GM06990 (cell line): Measurements from ENCODE around the gene GFOD1.

Experiments
- DNase-seq: peaks from one replicate; pipeline ENCODE4 v3.0.0-alpha.2; 2011; ENCODE audit not compliant: insufficient read length; ENCODE audit errors: extremely low read depth
- H3K27me3 ChIP-seq: replicated peaks from 2 replicates; pipeline ENCODE4 v1.6.0; 2011; ENCODE audit warnings: low read length; ENCODE audit not compliant: control insufficient read depth, insufficient read depth
- H3K36me3 ChIP-seq: 2 replicates; pipeline ENCODE4 v1.5.1; 2011; ENCODE audit warnings: low read length; ENCODE audit not compliant: control insufficient read depth, insufficient read depth
- H3K4me3 ChIP-seq: replicated peaks from 2 replicates; pipeline ENCODE4 v1.5.1; 2011; ENCODE audit warnings: low read depth, mild to moderate bottlenecking, control low read depth, low read length
- CTCF ChIP-seq: IDR thresholded peaks from 2 replicates; pipeline ENCODE4 v1.5.1; 2011; ENCODE audit warnings: low read length, control low read depth, mild to moderate bottlenecking, inconsistent platforms; ENCODE audit not compliant: insufficient read depth, poor library complexity, severe bottlenecking

Gene GFOD1

GRCh38 chr6:13474787-13475186 is 12.6 kb downstream of the GFOD1 start:
- H3K27me3 ChIP-seq = no peaks in the 10 kb centered on the region
- no peak overlapping the region for H3K4me3 ChIP-seq
- peaks cover 10% of the 10 kb centered on the region for H3K36me3 ChIP-seq
- TF ChIP-seq CTCF = no peak
- DNase-seq = no peak

- DNase-seq = no peak
- peaks cover 8% of the 10 kb centered on the region for H3K36me3 ChIP-seq
- no peak for TF ChIP-seq CTCF
- no peaks in the 10 kb centered on the region for H3K27me3 ChIP-seq
- H3K4me3 ChIP-seq = no peak overlapping the region
Measured at GRCh38 chr6:13474360-13474759, 13.0 kb downstream of the GFOD1 start.

- H3K36me3 ChIP-seq = peaks cover 8% of the 10 kb centered on the region
Measured at GRCh38 chr6:13473768-13474165, 13.6 kb downstream of the GFOD1 start.

GRCh38 chr6:13472976-13473767 is 14.2 kb downstream of the GFOD1 start:
- no peak for TF ChIP-seq CTCF
- H3K4me3 ChIP-seq = no peak overlapping the region
- H3K36me3 ChIP-seq = peaks cover 7% of the 10 kb centered on the region
- no peaks in the 10 kb centered on the region for H3K27me3 ChIP-seq
- DNase-seq = no peak

More at GRCh38 chr6:13473768-13474165, 13.6 kb downstream of the GFOD1 start:
- no peaks in the 10 kb centered on the region for H3K27me3 ChIP-seq
- TF ChIP-seq CTCF = no peak
- no peak for DNase-seq
- no peak overlapping the region for H3K4me3 ChIP-seq

- H3K36me3 ChIP-seq = peaks cover 7% of the 10 kb centered on the region
- no peak for DNase-seq
- TF ChIP-seq CTCF = no peak
- no peak overlapping the region for H3K4me3 ChIP-seq
- no peaks in the 10 kb centered on the region for H3K27me3 ChIP-seq
Measured at GRCh38 chr6:13472099-13472498, 15.3 kb downstream of the GFOD1 start.

GRCh38 chr6:13471184-13471583 is 16.2 kb downstream of the GFOD1 start:
- Histone ChIP-seq H3K36me3 (peaks cover 5% of the 10 kb centered on the region), H3K27me3 (no peaks in the 10 kb centered on the region), H3K4me3 (no peak overlapping the region)
- DNase-seq = no peak
- no peak for TF ChIP-seq CTCF
